Mucosa of stomach (tissue), 1 donor: ENCODE measurements around the gene CSF3.

ENCODE experiments used
- H3K27me3 ChIP-seq: one replicate; pipeline ENCODE4 v1.7.0; 2013; ENCODE audit warnings: mild to moderate bottlenecking, low read length; ENCODE audit not compliant: control insufficient read depth, insufficient read depth
- H3K36me3 ChIP-seq: one replicate; pipeline ENCODE4 v1.7.0; 2013; ENCODE audit warnings: low read length; ENCODE audit not compliant: control insufficient read depth, insufficient read depth
- H3K4me1 ChIP-seq: one replicate; pipeline ENCODE4 v1.7.0; 2013; ENCODE audit warnings: mild to moderate bottlenecking, low read length; ENCODE audit not compliant: control insufficient read depth, insufficient read depth
- H3K4me3 ChIP-seq: one replicate; pipeline ENCODE4 v1.7.0; 2013; ENCODE audit warnings: low read length
- H3K9ac ChIP-seq: one replicate; pipeline ENCODE4 v1.7.0; 2013; ENCODE audit warnings: mild to moderate bottlenecking, low read length, moderate library complexity
- H3K9me3 ChIP-seq: one replicate; pipeline ENCODE4 v1.7.0; 2013; ENCODE audit warnings: mild to moderate bottlenecking, low read length, moderate library complexity; ENCODE audit not compliant: control insufficient read depth
- donor health status: Pancreatic carcinoma.

CSF3 gene

GRCh38 chr17:40059729-40060475 lies 44.7 kb downstream of the CSF3 start:
- Histone ChIP-seq H3K27me3 (no peaks in the 10 kb centered on the region), H3K36me3 (no peaks in the 10 kb centered on the region), H3K9me3 (no peaks in the 10 kb centered on the region), H3K4me1 (peaks cover 39% of the 10 kb centered on the region), H3K9ac (no peak overlapping the region), H3K4me3 (no peak overlapping the region)

GRCh38 chr17:40060887-40061608 lies 45.8 kb downstream of the CSF3 start:
- Histone ChIP-seq H3K4me3 (no peak overlapping the region), H3K27me3 (no peaks in the 10 kb centered on the region), H3K4me1 (peaks cover 51% of the 10 kb centered on the region), H3K36me3 (no peaks in the 10 kb centered on the region), H3K9ac (no peak overlapping the region), H3K9me3 (no peaks in the 10 kb centered on the region)

- Histone ChIP-seq H3K4me3 (no peak overlapping the region), H3K36me3 (no peaks in the 10 kb centered on the region), H3K4me1 (peaks cover 55% of the 10 kb centered on the region), H3K9me3 (no peaks in the 10 kb centered on the region), H3K9ac (peak overlapping the region; percentile 65), H3K27me3 (no peaks in the 10 kb centered on the region)
Measured at GRCh38 chr17:40061609-40062038, 46.4 kb downstream of the CSF3 start.

- peaks cover 59% of the 10 kb centered on the region for H3K4me1 ChIP-seq
Measured at GRCh38 chr17:40062329-40063186, 47.3 kb downstream of the CSF3 start, which contains the start of gene THRA. TSS of gene THRA (plus strand) at chr17:40062965. CDS start at chr17:40074489, 11,524 bp downstream.

GRCh38 chr17:40063187-40063771 lies 48.0 kb downstream of the CSF3 start:
- peaks cover 61% of the 10 kb centered on the region for H3K4me1 ChIP-seq
- no peaks in the 10 kb centered on the region for H3K36me3 ChIP-seq
- no peaks in the 10 kb centered on the region for H3K27me3 ChIP-seq
- H3K9ac ChIP-seq, result peak overlapping the region; percentile 86
- H3K9me3 ChIP-seq, result no peaks in the 10 kb centered on the region
- H3K4me3 ChIP-seq, result peak overlapping the region; percentile 94

More at GRCh38 chr17:40062329-40063186, 47.3 kb downstream of the CSF3 start, which contains the start of gene THRA:
- Histone ChIP-seq H3K27me3 (no peaks in the 10 kb centered on the region), H3K9ac (peak within 1 kb of the TSS; percentile 86), H3K36me3 (no peaks in the 10 kb centered on the region), H3K4me3 (peak within 1 kb of the TSS; percentile 94), H3K9me3 (no peaks in the 10 kb centered on the region)

- Histone ChIP-seq H3K4me3 (peak overlapping the region; percentile 94), H3K27me3 (no peaks in the 10 kb centered on the region), H3K4me1 (peaks cover 61% of the 10 kb centered on the region), H3K9ac (peak overlapping the region; percentile 86), H3K9me3 (no peaks in the 10 kb centered on the region), H3K36me3 (no peaks in the 10 kb centered on the region)
Measured at GRCh38 chr17:40063901-40064531, 48.8 kb downstream of the CSF3 start.

GRCh38 chr17:40064971-40065768 lies 49.9 kb downstream of the CSF3 start:
- peak overlapping the region; percentile 86 for H3K9ac ChIP-seq
- peak overlapping the region; percentile 94 for H3K4me3 ChIP-seq
- peaks cover 72% of the 10 kb centered on the region for H3K4me1 ChIP-seq
- no peaks in the 10 kb centered on the region for H3K9me3 ChIP-seq
- H3K27me3 ChIP-seq, result no peaks in the 10 kb centered on the region
- no peaks in the 10 kb centered on the region for H3K36me3 ChIP-seq

GRCh38 chr17:40065769-40066510 lies 50.7 kb downstream of the CSF3 start:
- Histone ChIP-seq H3K4me3 (no peak overlapping the region), H3K9me3 (no peaks in the 10 kb centered on the region), H3K36me3 (no peaks in the 10 kb centered on the region), H3K27me3 (no peaks in the 10 kb centered on the region), H3K4me1 (peaks cover 79% of the 10 kb centered on the region), H3K9ac (peak overlapping the region; percentile 86)
